Hindlimb muscle (tissue), 1 donor: ENCODE measurements around the gene ABCA9. TPM values are rescaled to one million over a fixed set of nuclear protein-coding genes. Genes with fewer than 3 reads are reported as not detected.
"Not testable (repeated sequence)": the region's sequence is repeated elsewhere in the genome, so short reads cannot be mapped to it uniquely, and the experiment has no call there.

Experiments used
- DNase-seq: peaks from one replicate; pipeline ENCODE4 v3.0.0-alpha.2; 2013
- polyA plus RNA-seq: library from polyadenylated mRNA; unstranded; fragments of 120-200 nt; gene quantifications from one replicate; pipeline ENCODE4 v1.2.1, GENCODE V29; 2013; ENCODE audit not compliant: insufficient read length

The ABCA9 gene
- polyA plus RNA-seq, result 17.8 TPM

GRCh38 chr17:69060822-69061221 is at the start of gene ABCA9:
ABCA9 (minus strand) TSS chr17:69060927; CDS start chr17:69051126, 9,801 bp downstream.
- peak; percentile 87 for DNase-seq

- no peak for DNase-seq
Measured at GRCh38 chr17:69105907-69106730, 45.4 kb upstream of the ABCA9 start.

- no peak for DNase-seq
Measured at GRCh38 chr17:69103557-69104233, 43.0 kb upstream of the ABCA9 start.

- DNase-seq, result no peak
Measured at GRCh38 chr17:69098625-69099024, 37.9 kb upstream of the ABCA9 start.

DNA sequence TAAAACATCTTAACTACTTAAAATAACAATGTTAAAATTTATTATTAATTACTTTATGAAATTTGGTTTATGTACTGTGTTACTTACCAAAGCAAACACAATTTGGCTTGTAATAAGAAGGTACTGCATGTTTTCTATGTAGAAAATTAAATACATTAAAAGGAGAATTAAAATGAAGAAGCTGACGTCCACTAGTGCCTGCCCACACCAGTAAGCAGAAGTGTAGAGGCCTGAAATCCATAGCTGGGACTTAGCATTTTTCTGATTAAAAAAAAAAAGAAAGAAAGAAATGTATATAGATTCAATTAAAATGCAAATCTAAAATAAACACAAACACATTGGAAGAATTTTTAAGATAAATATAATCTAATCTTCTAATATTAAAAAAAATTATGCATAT is 35.8 kb upstream of the ABCA9 start:
- no peak for DNase-seq

GRCh38 chr17:69093995-69094394 is 33.3 kb upstream of the ABCA9 start:
- no peak for DNase-seq

DNA sequence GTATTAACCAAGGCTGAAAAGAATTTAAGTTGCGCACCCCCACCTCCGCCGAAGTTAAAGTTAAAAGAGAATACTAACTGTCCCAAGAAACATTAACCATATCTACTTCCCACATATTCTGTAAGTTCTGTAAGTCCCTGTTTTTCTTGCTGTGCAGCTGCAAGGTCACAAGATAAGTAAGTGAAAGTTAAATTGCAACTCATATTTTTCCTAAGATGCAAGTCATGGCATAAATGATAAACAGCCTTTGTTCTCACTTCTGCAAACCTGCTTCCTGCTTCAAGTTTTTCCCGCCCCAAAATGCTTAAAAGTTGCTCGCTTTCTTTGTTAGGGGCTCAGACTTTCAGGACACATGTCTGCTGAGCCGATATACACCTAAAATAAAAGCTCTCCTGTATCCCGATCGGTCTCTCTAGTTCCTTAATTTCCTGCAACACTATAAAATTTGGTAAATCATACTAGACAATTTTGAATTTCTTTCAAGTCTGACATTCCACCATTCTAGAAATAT is 32.6 kb upstream of the ABCA9 start:
- no peak for DNase-seq

DNA sequence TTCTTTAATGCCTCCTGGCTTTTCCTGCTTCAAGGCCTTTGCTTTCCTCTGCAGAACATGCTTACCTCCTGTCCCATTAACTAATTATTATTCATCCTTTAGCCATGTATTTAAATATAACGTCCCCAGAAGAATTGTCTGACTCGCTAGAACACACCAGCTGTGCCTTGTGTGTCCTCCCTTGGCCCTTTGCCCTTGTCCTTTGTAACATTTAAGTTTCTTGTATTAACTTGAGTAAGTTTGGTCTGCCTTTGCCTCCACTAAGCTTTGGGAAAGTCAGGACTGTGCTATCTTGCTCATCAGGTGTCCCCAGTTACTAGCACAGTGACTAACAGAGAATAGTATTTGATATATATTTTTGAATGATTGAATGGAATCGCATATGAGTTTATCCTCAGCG is 29.6 kb upstream of the ABCA9 start:
- DNase-seq, result no peak

DNA sequence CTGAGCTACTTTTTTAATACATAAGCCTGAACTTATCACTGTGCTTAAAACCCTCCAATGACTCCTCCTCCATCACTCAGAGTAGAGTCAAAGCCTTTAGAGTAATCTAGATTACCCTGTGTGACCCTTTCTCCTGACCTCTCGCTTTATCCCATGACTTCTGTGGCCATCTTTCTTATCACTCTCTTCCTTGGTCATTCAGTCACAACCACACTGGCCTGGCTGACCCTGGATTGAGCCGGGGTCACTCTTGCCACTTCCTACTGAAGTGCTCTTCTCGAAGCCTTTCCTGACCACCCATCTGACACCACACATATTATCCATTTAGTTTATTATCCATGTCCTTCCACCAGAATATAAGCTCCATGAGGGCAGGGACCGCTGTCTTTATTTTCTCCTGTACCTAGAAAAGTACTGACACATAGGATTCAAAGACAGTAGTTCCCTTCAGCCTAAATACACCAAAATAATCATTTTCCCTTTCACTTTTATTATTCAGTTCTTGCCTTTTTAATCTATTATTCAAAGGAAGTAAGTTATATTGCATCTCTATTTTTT is 28.0 kb upstream of the ABCA9 start:
- no peak for DNase-seq

GRCh38 chr17:69086641-69087040 is 25.9 kb upstream of the ABCA9 start:
- no peak for DNase-seq

- DNase-seq, result no peak
Measured at GRCh38 chr17:69084911-69085310, 24.2 kb upstream of the ABCA9 start.

DNA sequence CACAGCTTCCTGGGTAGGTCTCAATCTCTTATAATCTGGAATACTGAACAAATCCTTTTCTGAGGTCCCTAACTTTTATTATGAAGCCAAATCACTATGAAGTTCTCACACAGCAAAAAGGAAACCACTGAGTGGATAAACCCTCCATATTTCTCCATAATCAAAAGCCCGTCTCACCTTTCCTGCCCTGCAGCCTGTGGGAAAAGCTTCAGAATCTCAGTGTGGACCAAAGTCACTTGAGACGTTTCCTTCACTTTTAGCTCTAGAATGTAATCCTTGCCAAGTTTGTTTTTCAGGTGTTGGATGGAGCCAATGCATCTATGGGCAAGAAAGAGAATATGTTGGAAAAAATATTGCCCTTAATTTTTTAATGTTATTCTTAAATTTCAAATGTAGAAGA is 22.0 kb upstream of the ABCA9 start:
- DNase-seq, result no peak

DNA sequence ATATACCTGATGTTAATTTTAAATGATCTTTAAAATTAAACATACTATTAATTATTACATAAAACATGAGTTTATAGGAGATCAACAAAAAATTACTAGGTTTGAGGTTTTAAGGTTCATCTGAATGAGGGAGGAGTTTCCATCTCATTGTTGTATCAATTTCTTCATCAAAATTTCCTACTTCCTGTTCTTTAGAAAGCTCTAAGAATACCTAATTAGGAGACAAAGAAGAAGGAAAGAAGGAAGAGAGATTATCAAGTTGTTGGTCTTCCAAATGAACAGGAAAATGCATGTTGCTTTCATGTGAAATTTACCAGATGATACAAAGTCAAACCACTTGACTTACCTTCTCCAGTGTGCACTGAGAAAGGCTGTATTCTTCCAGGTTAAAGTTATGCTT is 18.1 kb upstream of the ABCA9 start:
- no peak for DNase-seq

DNA sequence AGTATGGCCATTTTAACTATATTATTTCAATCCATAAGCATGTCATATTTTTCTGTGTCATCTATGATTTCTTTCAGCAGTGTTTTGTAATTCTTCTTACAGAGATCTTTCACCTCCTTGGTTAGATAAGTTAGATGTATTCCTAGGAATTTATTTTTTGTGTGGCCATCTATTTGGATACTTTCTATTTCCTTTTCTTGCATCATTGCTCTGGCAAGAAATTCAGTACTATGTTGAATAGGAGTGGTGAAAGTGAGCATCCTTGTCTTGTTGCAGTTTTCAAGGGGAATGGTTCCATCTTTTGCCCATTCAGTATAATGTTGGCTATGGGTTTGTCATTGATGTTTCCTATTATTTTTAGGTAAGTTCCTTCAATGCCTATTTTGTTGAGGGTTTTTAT is 15.1 kb upstream of the ABCA9 start:
- DNase-seq, result no peak

GRCh38 chr17:69073392-69073791 is 12.7 kb upstream of the ABCA9 start:
- not testable (repeated sequence) for DNase-seq

DNA sequence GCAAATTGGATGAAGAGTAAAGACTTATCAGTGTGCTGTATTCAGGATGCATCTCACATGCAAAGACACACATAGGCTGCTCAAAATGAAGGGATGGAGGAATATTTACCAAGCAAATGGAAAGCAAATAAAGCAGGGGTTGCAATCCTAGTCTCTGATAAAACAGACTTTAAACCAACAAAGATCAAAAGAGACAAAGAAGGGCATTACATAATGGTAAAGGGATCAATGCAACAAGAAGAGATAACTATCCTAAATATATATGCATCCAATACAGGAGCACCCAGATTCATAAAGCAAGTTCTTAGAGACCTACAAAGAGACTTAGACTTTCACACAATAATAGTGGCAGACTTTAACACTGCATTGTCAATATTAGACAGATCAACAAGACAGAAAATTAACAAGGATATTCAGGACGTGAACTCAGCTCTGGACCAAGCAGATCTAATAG is 12.1 kb upstream of the ABCA9 start:
- DNase-seq, result not testable (repeated sequence)

GRCh38 chr17:69071233-69071586 is 10.5 kb upstream of the ABCA9 start:
- DNase-seq, result not testable (repeated sequence)

DNA sequence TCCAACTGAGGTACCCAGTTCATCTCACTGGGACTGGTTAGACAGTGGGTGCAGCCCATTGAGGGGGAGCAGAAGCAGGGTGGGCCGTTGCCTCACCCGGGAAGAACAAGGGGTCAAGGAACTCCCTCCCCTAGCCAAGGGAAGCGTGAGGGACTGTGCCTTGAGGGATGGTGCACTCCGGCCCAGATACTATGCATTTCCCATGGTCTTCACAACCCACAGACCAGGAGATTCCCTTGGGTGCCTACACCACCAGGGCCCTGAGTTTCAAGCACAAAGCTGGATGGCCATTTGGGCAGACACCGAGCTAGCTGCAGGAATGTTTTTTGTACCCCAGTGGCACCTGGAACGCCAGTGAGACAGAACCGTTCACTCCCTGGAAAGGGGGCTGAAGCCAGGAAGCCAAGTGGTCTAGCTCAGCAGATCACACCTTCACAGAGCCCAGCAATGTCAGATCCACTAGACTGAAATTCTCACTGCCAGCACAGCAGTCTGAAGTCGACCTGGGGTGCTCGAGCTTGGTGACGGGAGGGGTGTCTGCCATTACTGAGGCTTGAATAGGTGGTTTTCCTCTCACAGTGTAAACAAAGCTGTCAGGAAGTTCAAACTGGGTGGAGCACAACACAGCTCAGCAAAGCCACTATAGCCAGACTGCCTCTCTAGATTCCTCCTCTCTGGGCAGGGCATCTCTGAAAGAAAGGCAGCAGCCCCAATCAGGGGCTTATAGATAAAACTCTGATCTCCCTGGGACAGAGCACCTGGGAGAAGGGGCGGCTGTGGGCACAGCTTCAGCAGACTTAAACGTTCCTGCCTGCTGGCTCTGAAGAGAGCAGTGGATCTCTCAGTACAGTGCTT is 9.9 kb upstream of the ABCA9 start:
- DNase-seq, result not testable (repeated sequence)

GRCh38 chr17:69069226-69069750 is 8.6 kb upstream of the ABCA9 start:
- DNase-seq, result no peak

GRCh38 chr17:69067274-69068047 is 6.7 kb upstream of the ABCA9 start:
- DNase-seq, result no peak

DNA sequence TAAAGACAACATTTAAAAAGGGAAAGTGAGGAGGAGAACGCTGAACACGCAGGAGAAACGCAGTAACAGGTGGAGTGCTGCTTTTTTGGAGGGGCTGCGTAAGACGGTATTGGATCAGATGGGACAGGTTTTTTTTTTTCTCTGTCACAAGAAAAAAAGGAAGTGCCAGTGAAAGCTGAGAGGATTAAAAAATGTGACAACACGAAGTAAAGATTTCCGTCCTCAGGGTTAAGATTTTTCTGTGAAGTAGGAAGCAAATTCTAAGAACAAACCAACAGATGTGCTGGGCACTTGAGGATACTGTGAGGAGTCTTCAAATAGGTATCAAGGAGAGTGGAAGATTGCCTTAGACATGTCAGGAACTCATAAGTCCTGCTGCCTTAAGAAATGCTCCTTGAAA is 5.8 kb upstream of the ABCA9 start:
- no peak for DNase-seq
